B cell (primary cell): ENCODE results near the gene ABCC5. TPM values are rescaled to one million over a fixed set of nuclear protein-coding genes. Genes with fewer than 3 reads are reported as not detected.

ENCODE experiments used
- ATAC-seq: fragments of 200-7000 bp; cut with Tn5 transposase; one replicate; pipeline ENCODE4 v1.10.0; 2021; ENCODE audit warnings: low read depth, mild to moderate bottlenecking, moderate number of reproducible peaks, moderate library complexity
- CTCF ChIA-PET: fragments of 350-600 bp; sonication (Branson Sonifier 250); formaldehyde crosslinking; loops from one replicate; lab custom pipeline; 2021; ENCODE audit warnings: antibody characterized with exemption, inconsistent platforms; lab: Charles Lee
- POLR2A ChIA-PET: fragments of 350-600 bp; sonication (Branson Sonifier 250); formaldehyde crosslinking; loops from one replicate; lab custom pipeline; 2021; ENCODE audit warnings: antibody characterized with exemption; lab: Charles Lee
- DNase-seq: peaks from one replicate; pipeline ENCODE4 v3.0.0; 2013
- H2AFZ ChIP-seq: 2 replicates; pipeline ENCODE4 v1.6.1; 2012; ENCODE audit warnings: mild to moderate bottlenecking, low read depth, low read length; ENCODE audit not compliant: insufficient read depth, poor library complexity, severe bottlenecking
- H3K27ac ChIP-seq, 2 donors: 1 replicate in 1 of 2; 2 replicates in 1 of 2; pipeline ENCODE4 v1.5.1; 2012 to 2013; ENCODE audit warnings: low read length in 2 of 2, mild to moderate bottlenecking in 2 of 2, moderate library complexity in 1 of 2
- H3K27me3 ChIP-seq, 4 experiments: fragments of 200-600 bp in 1 of 4; sonication (generic) in 1 of 4; replicated peaks in 1 of 4; 1 replicate in 2 of 4; 2 replicates in 2 of 4; pipeline versions ENCODE4 v1.6.1 to v1.7.0; 2013 to 2016; ENCODE audit warnings: low read length in 3 of 4, mild to moderate bottlenecking in 2 of 4, mixed read lengths in 1 of 4, moderate library complexity in 1 of 4; ENCODE audit not compliant: insufficient read depth in 4 of 4, control insufficient read depth in 3 of 4; ENCODE audit errors: control extremely low read depth in 1 of 4
- H3K36me3 ChIP-seq, 2 experiments: replicated peaks in 1 of 2; 1 replicate in 1 of 2; 2 replicates in 1 of 2; pipeline versions ENCODE4 v1.6.1 to v1.7.1; 2013; ENCODE audit warnings: low read length in 1 of 2; ENCODE audit not compliant: insufficient read depth in 2 of 2, control insufficient read depth in 1 of 2; ENCODE audit errors: control extremely low read depth in 1 of 2, extremely low read depth in 1 of 2
- H3K4me1 ChIP-seq, 2 donors: fragments of 200-600 bp in 1 of 2; sonication (generic) in 1 of 2; 1 replicate in 1 of 2; 2 replicates in 1 of 2; pipeline versions ENCODE4 v1.5.1 to v1.6.1; 2013 to 2017; ENCODE audit warnings: low read length in 2 of 2; ENCODE audit not compliant: control insufficient read depth in 2 of 2, insufficient read depth in 2 of 2
- H3K4me2 ChIP-seq: replicated peaks from 2 replicates; pipeline ENCODE3; 2012; ENCODE audit warnings: mild to moderate bottlenecking, low read depth, low read length; ENCODE audit not compliant: poor library complexity, severe bottlenecking
- H3K4me3 ChIP-seq, 5 experiments: fragments of 200-600 bp in 1 of 5; sonication (generic) in 1 of 5; 1 replicate in 3 of 5; 2 replicates in 2 of 5; pipeline versions ENCODE4 v1.5.1 to v1.7.0; 2011 to 2016; ENCODE audit warnings: low read length in 4 of 5, mild to moderate bottlenecking in 4 of 5, low read depth in 2 of 5, control low read depth in 1 of 5, moderate library complexity in 1 of 5; ENCODE audit not compliant: insufficient read depth in 1 of 5; ENCODE audit errors: control extremely low read depth in 1 of 5, extremely low read depth in 1 of 5
- H3K79me2 ChIP-seq: fragments of 200-600 bp; sonication (generic); one replicate; pipeline ENCODE4 v1.6.0; 2016; ENCODE audit warnings: low read length; ENCODE audit not compliant: control insufficient read depth, insufficient read depth
- H3K9ac ChIP-seq: fragments of 200-600 bp; sonication (generic); 2 replicates; pipeline ENCODE4 v1.6.1; 2017; ENCODE audit warnings: mild to moderate bottlenecking, low read length, moderate library complexity
- H3K9me3 ChIP-seq, 3 donors: one replicate each; pipeline versions ENCODE4 v1.6.1 to v1.7.1; 2013; ENCODE audit warnings: low read length in 2 of 3; ENCODE audit not compliant: control insufficient read depth in 2 of 3, insufficient read depth in 1 of 3; ENCODE audit errors: control extremely low read depth in 1 of 3
- H4K20me1 ChIP-seq: 2 replicates; pipeline ENCODE4 v1.6.0; 2012; ENCODE audit warnings: mild to moderate bottlenecking, low read length; ENCODE audit not compliant: insufficient read depth, control insufficient read depth, poor library complexity, severe bottlenecking
- H3K27ac Mint-ChIP-seq: one replicate; pipeline ENCODE4 v1.8.0; 2021; ENCODE audit warnings: mixed read lengths
- H3K27me3 Mint-ChIP-seq: one replicate; pipeline ENCODE4 v1.8.0; 2021; ENCODE audit warnings: mixed read lengths
- H3K4me1 Mint-ChIP-seq: one replicate; pipeline ENCODE4 v1.8.0; 2021; ENCODE audit warnings: mixed read lengths
- H3K4me3 Mint-ChIP-seq: one replicate; pipeline ENCODE4 v1.8.0; 2021; ENCODE audit warnings: mixed read lengths
- H3K9me3 Mint-ChIP-seq: one replicate; pipeline ENCODE4 v1.8.0; 2022; ENCODE audit warnings: mixed read lengths; ENCODE audit not compliant: insufficient read depth
- EZH2 ChIP-seq: IDR thresholded peaks from 2 replicates; pipeline ENCODE4 v1.6.1; 2012; ENCODE audit warnings: borderline replicate concordance, low read depth, mild to moderate bottlenecking, moderate library complexity, low read length; ENCODE audit not compliant: insufficient read depth, poor library complexity, severe bottlenecking
- WGBS: methylation state at CpG from one replicate; pipeline ENCODE4 v1.1.5; 2013; ENCODE audit warnings: missing lambda C conversion rate; ENCODE audit not compliant: insufficient coverage; 5-methylcytosine and 5-hydroxymethylcytosine counted together
- intact Hi-C: fragments of 100-400 bp; cut with micrococcal nuclease; formaldehyde crosslinking; loops from one replicate; pipeline ENCODE4 v1.10.0; 2022
- polyA plus RNA-seq: library from polyadenylated mRNA; depleted of rRNA; stranded (reverse); fragments of >200 nt; gene quantifications from 2 replicates; pipeline ENCODE4 v1.2.3, GENCODE V29; 2012
- total RNA-seq, 2 donors: library from RNA; stranded (reverse); fragments of 120-200 nt in 1 of 2; gene quantifications; 1 replicate in 1 of 2; 2 replicates in 1 of 2; pipeline versions ENCODE4 v1.2.3 to v1.2.4, GENCODE V29; 2013 to 2022
- TF ChIP-seq, protein P1 (sequence below): fragments of 200-600 bp; IDR thresholded peaks from one replicate; pipeline ENCODE4 v1.8.0; 2022; ENCODE audit warnings: antibody characterized with exemption, mild to moderate bottlenecking

ABCC5 gene
- total and polyA plus RNA-seq, 2 donors (not counting 1 experiment from before 2014, with no cell fraction given) = 13.4 to 29.5 TPM

DNA sequence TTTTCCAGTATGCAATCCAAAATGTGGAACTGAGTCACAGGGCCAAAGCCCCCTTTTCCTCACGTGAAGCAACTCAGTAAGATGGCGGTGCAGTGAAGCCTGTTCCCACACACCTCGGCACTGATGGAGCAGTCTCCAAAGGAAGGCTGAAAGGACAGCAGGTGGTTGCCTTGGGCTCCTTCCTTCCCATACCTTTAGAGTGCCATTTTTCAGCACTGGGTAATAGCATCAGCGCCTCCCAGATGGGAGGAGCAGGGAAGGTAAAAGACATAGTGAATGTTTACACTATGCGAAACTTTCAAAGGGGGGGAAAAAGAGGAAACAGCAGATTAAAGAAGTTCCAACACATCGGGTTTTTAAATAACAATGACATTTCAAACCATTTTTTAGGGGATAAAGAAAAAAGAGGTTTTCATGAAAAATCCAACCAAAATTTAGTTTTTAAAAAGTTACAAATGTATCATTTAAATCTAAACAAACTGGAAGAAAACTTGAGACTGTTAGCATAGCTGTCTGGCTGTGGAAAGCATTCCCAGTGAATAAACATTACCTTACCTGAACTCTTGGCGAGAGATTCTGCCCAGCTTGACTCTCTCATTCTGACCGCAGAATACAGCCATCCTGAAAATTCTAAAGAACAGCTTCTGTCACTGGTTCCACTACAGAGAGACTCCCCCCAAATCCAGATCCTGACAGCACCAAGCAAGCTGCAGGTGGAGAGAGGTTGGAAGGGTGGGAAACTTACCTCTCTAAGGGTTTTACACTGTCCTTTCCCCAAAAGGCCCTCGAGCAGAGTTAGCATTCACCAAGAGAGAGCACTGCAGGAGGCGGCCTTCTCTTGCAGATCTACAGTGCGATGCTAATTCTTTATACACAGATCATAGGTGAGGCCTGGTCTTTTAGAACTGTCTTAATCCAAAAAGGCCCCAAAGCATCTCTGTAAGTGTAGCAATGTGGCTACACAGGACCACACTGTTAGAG lies 32.6 kb downstream of the ABCC5 start:
- Histone ChIP-seq H4K20me1 (no peaks in the 10 kb centered on the region), H3K27me3 (no peaks in the 10 kb centered on the region), H2AFZ (no peak overlapping the region), H3K4me3 (no peak overlapping the region), H3K9me3 (no peaks in the 10 kb centered on the region), H3K36me3 (peaks cover 3 to 24% of the 10 kb centered on the region in 2 experiments), H3K27ac (no peak overlapping the region), H3K79me2 (no peaks in the 10 kb centered on the region), H3K4me2 (no peak overlapping the region), H3K4me1 (no peaks in the 10 kb centered on the region), H3K9ac (no peak overlapping the region)
- Mint-ChIP-seq H3K27ac (no peak overlapping the region), H3K27me3 (no peaks in the 10 kb centered on the region), H3K9me3 (no peaks in the 10 kb centered on the region), H3K4me1 (no peaks in the 10 kb centered on the region), H3K4me3 (no peak overlapping the region)
- intact Hi-C loops = no loop called here
- ATAC-seq (no peak), DNase-seq (no peak)
- ChIA-PET CTCF (no interaction called here), POLR2A (no interaction called here)
- 90% methylated on average over 6 of the region's 11 CpGs for WGBS
- no peak for TF ChIP-seq EZH2
- TF ChIP-seq, protein P1, sequence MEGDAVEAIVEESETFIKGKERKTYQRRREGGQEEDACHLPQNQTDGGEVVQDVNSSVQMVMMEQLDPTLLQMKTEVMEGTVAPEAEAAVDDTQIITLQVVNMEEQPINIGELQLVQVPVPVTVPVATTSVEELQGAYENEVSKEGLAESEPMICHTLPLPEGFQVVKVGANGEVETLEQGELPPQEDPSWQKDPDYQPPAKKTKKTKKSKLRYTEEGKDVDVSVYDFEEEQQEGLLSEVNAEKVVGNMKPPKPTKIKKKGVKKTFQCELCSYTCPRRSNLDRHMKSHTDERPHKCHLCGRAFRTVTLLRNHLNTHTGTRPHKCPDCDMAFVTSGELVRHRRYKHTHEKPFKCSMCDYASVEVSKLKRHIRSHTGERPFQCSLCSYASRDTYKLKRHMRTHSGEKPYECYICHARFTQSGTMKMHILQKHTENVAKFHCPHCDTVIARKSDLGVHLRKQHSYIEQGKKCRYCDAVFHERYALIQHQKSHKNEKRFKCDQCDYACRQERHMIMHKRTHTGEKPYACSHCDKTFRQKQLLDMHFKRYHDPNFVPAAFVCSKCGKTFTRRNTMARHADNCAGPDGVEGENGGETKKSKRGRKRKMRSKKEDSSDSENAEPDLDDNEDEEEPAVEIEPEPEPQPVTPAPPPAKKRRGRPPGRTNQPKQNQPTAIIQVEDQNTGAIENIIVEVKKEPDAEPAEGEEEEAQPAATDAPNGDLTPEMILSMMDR = no peak

- H3K4me3 Mint-ChIP-seq = no peak overlapping the region
- H3K27ac Mint-ChIP-seq = no peak overlapping the region
- H3K79me2 ChIP-seq = no peaks in the 10 kb centered on the region
- H3K9me3 Mint-ChIP-seq = no peaks in the 10 kb centered on the region
- no peak overlapping the region for H3K4me3 ChIP-seq
- no peak overlapping the region for H3K27ac ChIP-seq
- CTCF ChIA-PET = no interaction called here
- TF ChIP-seq, protein P1 = no peak
- no peak for TF ChIP-seq EZH2
- ATAC-seq (no peak), DNase-seq (no peak)
- intact Hi-C loops = no loop called here
- no peak overlapping the region for H3K4me2 ChIP-seq
- H3K4me1 ChIP-seq = no peaks in the 10 kb centered on the region
- H3K4me1 Mint-ChIP-seq = no peaks in the 10 kb centered on the region
- H3K9ac ChIP-seq = no peak overlapping the region
- H3K27me3 ChIP-seq = no peaks in the 10 kb centered on the region
- H3K9me3 ChIP-seq = no peaks in the 10 kb centered on the region
- WGBS = 92% methylated on average over 3 of the region's 4 CpGs
- peaks cover 2 to 24% of the 10 kb centered on the region in 2 experiments for H3K36me3 ChIP-seq
- no peaks in the 10 kb centered on the region for H4K20me1 ChIP-seq
- no peaks in the 10 kb centered on the region for H3K27me3 Mint-ChIP-seq
- H2AFZ ChIP-seq = no peak overlapping the region
- POLR2A ChIA-PET = no interaction called here
Measured at GRCh38 chr3:183984127-183984740, 33.5 kb downstream of the ABCC5 start.
